HepG2 (cell line): Measurements from ENCODE around the gene CABLES2. TPM values are rescaled to one million over a fixed set of nuclear protein-coding genes. Genes with fewer than 3 reads are reported as not detected.

Experiments used
- ATAC-seq: fragments of 200-7000 bp; cut with Tn5 transposase; 3 replicates; pipeline ENCODE4 v1.9.1; 2020; ENCODE audit warnings: mild to moderate bottlenecking, moderate library complexity
- BruUV-seq: library from RNA; stranded (reverse); fragments of 400-500 nt; replicated peaks from 2 replicates; lab custom pipeline; 2021; lab: Mats Ljungman, UMichigan
- CTCF ChIA-PET: fragments of 300-600 bp; formaldehyde crosslinking; extraction: SDS; loops from one replicate; lab custom pipeline; 2021; ENCODE audit warnings: low total read pairs, inconsistent platforms, low intra/inter-chr PET ratio; lab: Yijun Ruan, JAX
- POLR2A ChIA-PET: fragments of 350-600 bp; sonication (Branson Sonifier 250); formaldehyde crosslinking; loops from one replicate; lab custom pipeline; 2020; ENCODE audit warnings: antibody characterized with exemption, inconsistent platforms; lab: Yijun Ruan, JAX
- DNase-seq: peaks from one replicate; pipeline ENCODE4 v3.0.0-alpha.2; 2015; ENCODE audit warnings: low spot score
- FAIRE-seq: peaks from 3 replicates; lab custom pipeline; 2011; peaks lifted over from hg19 to GRCh38; lab: Jason Lieb, UNC
- H2AFZ ChIP-seq: one replicate; pipeline ENCODE4 v1.6.1; 2011; ENCODE audit warnings: low read length, inconsistent platforms
- H3K27ac ChIP-seq: fragments of 300-600 bp; 3 replicates; pipeline ENCODE4 v1.8.0; 2011; ENCODE audit warnings: mixed run types, mild to moderate bottlenecking, mixed read lengths, low read length, inconsistent platforms; ENCODE audit not compliant: insufficient read depth; ENCODE audit errors: extremely low read length
- H3K27me3 ChIP-seq, 2 experiments: fragments of 200-600 bp in 1 of 2; 2 replicates in 1 of 2; 3 replicates in 1 of 2; pipeline versions ENCODE4 v1.6.0 to v1.8.0; 2011; ENCODE audit warnings: low read length in 2 of 2, mild to moderate bottlenecking in 2 of 2, moderate library complexity in 2 of 2, inconsistent platforms in 1 of 2; ENCODE audit not compliant: insufficient read depth in 2 of 2, control insufficient read depth in 1 of 2
- H3K36me3 ChIP-seq, 2 experiments: fragments of 200-600 bp in 1 of 2; replicated peaks in 1 of 2; 2 replicates in 1 of 2; 3 replicates in 1 of 2; pipeline versions ENCODE4 v1.5.1 to v1.8.0; 2011; ENCODE audit warnings: low read length in 2 of 2, inconsistent platforms in 1 of 2; ENCODE audit not compliant: insufficient read depth in 2 of 2, control insufficient read depth in 1 of 2
- H3K4me1 ChIP-seq: 2 replicates; pipeline ENCODE4 v1.5.1; 2012; ENCODE audit warnings: low read length, inconsistent platforms; ENCODE audit not compliant: insufficient read depth
- H3K4me2 ChIP-seq: 2 replicates; pipeline ENCODE4 v1.6.0; 2011; ENCODE audit warnings: low read depth, low read length, inconsistent platforms
- H3K4me3 ChIP-seq, 3 experiments: fragments of 200-600 bp in 1 of 3; sonication (generic), shearing (Covaris generic) in 1 of 3; replicated peaks in 1 of 3; 2 replicates each; pipeline ENCODE4 v1.5.1; 2011 to 2016; ENCODE audit warnings: low read length in 3 of 3, inconsistent platforms in 2 of 3, low read depth in 2 of 3, mild to moderate bottlenecking in 2 of 3, control low read depth in 1 of 3, mixed read lengths in 1 of 3; ENCODE audit not compliant: insufficient read depth in 1 of 3
- H3K79me2 ChIP-seq: one replicate; pipeline ENCODE4 v1.6.1; 2011; ENCODE audit warnings: low read length, inconsistent platforms; ENCODE audit not compliant: insufficient read depth
- H3K9ac ChIP-seq: 2 replicates; pipeline ENCODE4 v1.6.0; 2011; ENCODE audit warnings: mild to moderate bottlenecking, low read depth, low read length, inconsistent platforms; ENCODE audit not compliant: insufficient read depth
- H3K9me3 ChIP-seq: 2 replicates; pipeline ENCODE4 v1.5.1; 2012; ENCODE audit warnings: mild to moderate bottlenecking, low read length
- H4K20me1 ChIP-seq: 2 replicates; pipeline ENCODE4 v1.6.0; 2011; ENCODE audit warnings: inconsistent platforms, mild to moderate bottlenecking, low read length, moderate library complexity; ENCODE audit not compliant: insufficient read depth
- CCAR2 ChIP-seq: fragments of 200-400 bp; formaldehyde crosslinking; optimal IDR thresholded peaks from 2 replicates; pipeline ENCODE3; 2018; ENCODE audit warnings: low read depth, mild to moderate bottlenecking, low read length, moderate library complexity
- RBFOX2 ChIP-seq: fragments of 200-400 bp; formaldehyde crosslinking; IDR thresholded peaks from 2 replicates; pipeline ENCODE4 v1.6.1; 2017; ENCODE audit warnings: low read depth, mild to moderate bottlenecking, low read length
- TAF15 ChIP-seq: fragments of 200-400 bp; formaldehyde crosslinking; IDR thresholded peaks from one replicate; pipeline ENCODE4 v1.6.1; 2018; ENCODE audit warnings: mild to moderate bottlenecking, low read depth, low read length; ENCODE audit not compliant: poor library complexity, severe bottlenecking
- ZNF564 ChIP-seq: sonication (generic); formaldehyde crosslinking; IDR thresholded peaks from 2 replicates; pipeline ENCODE4 v1.8.1; 2023; ENCODE audit warnings: mild to moderate bottlenecking, missing genetic modification reagents
- WGBS: methylation state at CpG from one replicate; pipeline ENCODE4 v1.1.6; 2017; ENCODE audit warnings: low lambda C conversion rate; 5-methylcytosine and 5-hydroxymethylcytosine counted together
- in situ Hi-C: cut with HindIII; loops from 2 replicates; pipeline ENCODE4 v1.10.0; 2017; ENCODE audit warnings: low pct_unique_long_range_greater_than_20kb; ENCODE audit not compliant: extremely low pct_ligation_motif_present
- intact Hi-C: fragments of 100-400 bp; cut with micrococcal nuclease; formaldehyde crosslinking; loops from one replicate; pipeline ENCODE4 v1.10.0; 2022; ENCODE audit not compliant: unreplicated experiment
- polyA plus RNA-seq, 8 experiments: library from polyadenylated mRNA; depleted of rRNA in 3 of 8; stranded (reverse) in 7 of 8; unstranded in 1 of 8; fragments of >200 nt; fragmentation: Illumina TruSeq in 4 of 8; extraction: Trizol in 4 of 8; gene quantifications; 2 replicates each; pipeline versions ENCODE4 v1.2.1 to v1.2.3, GENCODE V29; 2011 to 2016; ENCODE audit warnings: low read depth in 4 of 8, missing spikeins in 1 of 8, mixed read lengths in 1 of 8; ENCODE audit not compliant: insufficient read depth in 1 of 8
- total RNA-seq, 5 experiments: library from RNA; depleted of rRNA; stranded (reverse); fragments of >200 nt; fragmentation: Illumina TruSeq; extraction: Trizol; gene quantifications; 2 replicates each; pipeline ENCODE4 v1.2.3, GENCODE V29; 2016; ENCODE audit warnings: low read depth in 1 of 5

CABLES2 gene
- total and polyA plus RNA-seq, 2 of the 13 experiments (the other 11 are each of a cell fraction or from before 2014, with no cell fraction given), result 5.2 to 9.7 TPM

DNA sequence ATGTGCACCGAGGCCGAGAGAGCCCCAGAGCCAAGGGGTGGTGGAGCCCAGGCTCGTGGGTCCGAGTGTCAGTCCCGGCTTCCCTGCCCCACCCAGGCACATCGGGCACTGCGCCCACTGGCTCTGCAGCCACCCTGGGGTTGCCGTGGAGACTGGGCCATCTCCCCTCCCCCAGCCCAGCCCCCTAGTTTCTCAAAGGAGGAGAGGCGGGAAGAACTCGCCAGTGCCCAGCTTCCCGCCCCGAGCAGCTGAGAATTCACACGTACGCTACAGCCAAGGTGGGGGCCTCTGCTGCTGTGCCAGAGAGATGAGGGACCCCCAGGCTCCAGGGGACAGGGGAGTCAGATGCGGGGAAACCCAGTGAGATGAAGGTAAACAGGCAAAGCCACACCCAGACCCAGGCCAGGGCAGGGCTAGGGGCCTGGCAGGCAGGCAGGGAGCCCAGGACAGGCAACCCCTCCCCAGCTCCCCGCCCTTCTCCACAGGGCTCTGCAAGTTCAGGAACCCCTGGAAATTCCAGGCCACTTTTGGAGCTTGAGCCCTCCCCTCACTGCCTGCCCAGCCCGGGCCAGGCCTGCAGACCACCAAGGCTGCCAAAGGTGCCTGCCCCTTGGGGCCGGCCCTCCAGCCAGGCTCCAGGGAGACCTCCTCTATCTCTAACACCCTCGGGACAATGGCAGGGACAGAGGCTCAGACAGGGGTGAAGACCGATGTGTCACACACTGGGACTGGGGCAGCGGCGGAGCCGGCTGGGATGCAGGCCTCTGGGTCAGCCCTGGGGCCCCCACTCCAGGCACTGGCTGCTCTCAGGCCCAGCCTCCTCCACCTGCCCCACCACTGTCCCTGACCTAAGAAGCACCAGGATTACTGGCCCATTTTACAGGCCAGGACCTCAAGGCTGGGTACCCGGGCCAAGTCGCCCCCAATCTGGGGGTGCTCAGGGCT, 46.0 kb downstream of the CABLES2 start (continued):
- no peak for TF ChIP-seq CCAR2
- TF ChIP-seq RBFOX2, result peak; percentile 69

DNA sequence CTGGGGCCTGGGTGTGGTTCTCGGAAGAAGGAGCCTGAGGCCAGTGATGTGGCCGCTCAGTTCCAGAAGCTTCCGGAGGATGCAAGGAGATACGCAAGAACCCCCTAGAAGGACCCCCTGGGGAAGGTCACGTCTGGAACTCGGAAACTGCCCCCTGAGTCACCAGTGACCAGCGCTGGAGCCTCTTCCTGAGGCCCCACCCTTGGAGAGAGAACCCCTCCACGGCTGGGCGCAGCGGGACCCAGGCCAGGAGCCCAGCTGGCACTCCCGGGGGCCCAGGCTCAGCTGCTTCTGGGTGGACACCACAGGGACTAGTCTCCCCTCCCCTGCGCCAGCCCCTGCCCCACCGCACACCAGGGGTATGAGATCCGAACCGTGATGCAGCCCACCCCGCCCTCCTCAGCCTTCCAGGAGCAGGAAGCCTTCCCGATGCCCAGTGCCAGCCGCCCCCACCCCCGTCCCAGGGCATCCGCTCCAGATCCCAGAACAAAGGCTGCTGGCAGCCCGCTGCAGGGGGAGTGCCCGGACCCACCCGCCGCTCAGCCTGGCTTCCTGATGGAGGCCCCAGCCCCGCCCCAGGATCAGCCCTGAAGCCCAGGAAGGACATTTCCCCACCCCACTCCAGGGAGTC, 47.5 kb downstream of the CABLES2 start:
- WGBS, result 99% methylated on average over 19 of the region's 25 CpGs
- H2AFZ ChIP-seq, result no peak overlapping the region
- H3K27me3 ChIP-seq, result no peaks in the 10 kb centered on the region
- H4K20me1 ChIP-seq, result peaks cover 29% of the 10 kb centered on the region
- H3K9ac ChIP-seq, result no peak overlapping the region
- H3K4me2 ChIP-seq, result no peak overlapping the region
- H3K36me3 ChIP-seq, result peaks cover 29 to 33% of the 10 kb centered on the region in 2 experiments
- FAIRE-seq, result no peak
- intact Hi-C loops, result loop anchor here (10.0 kb wide), 1 partner anchor 1605 kb away; the partner anchor contains the start of gene ZNF512B
- ChIA-PET CTCF (no interaction called here), POLR2A (interaction anchor here (5.1 kb wide), 1 partner anchor 8 kb away, joined by 78 read pairs; the partner anchor contains the start of gene LAMA5)
- H3K27ac ChIP-seq, result no peak overlapping the region
- peaks cover 26% of the 10 kb centered on the region for H3K79me2 ChIP-seq
- no TSS peak for BruUV-seq
- H3K4me3 ChIP-seq, result no peak overlapping the region
- H3K4me1 ChIP-seq, result peaks cover 62% of the 10 kb centered on the region
- no peak for ATAC-seq
- DNase-seq, result no peak
- in situ Hi-C loops, result no loop called here
- TF ChIP-seq RBFOX2 (0 out of 2 replicates have a peak, but pooled peaks have one; percentile 47), ZNF564 (CRISPR knock-in tag) (no peak), TAF15 (peak; percentile 12)
- H3K9me3 ChIP-seq, result no peaks in the 10 kb centered on the region
